Mucosa of descending colon (tissue), 3 donors: ENCODE data around the gene ACOT6. TPM values are rescaled to one million over a fixed set of nuclear protein-coding genes. Genes with fewer than 3 reads are reported as not detected.

Experiments
- ATAC-seq: fragments of 200-7000 bp; cut with Tn5 transposase; one replicate; pipeline ENCODE4 v1.9.1; 2020; ENCODE audit warnings: mild to moderate bottlenecking, moderate library complexity
- DNase-seq, 3 donors: peaks; one replicate each; pipeline ENCODE4 v3.0.0-alpha.2; 2020
- H3K36me3 ChIP-seq: fragments of 200-600 bp; one replicate; pipeline ENCODE4 v1.8.0; 2021; ENCODE audit warnings: low read depth, mild to moderate bottlenecking
- H3K4me1 ChIP-seq: fragments of 200-600 bp; one replicate; pipeline ENCODE4 v1.8.0; 2021; ENCODE audit warnings: low read depth, mild to moderate bottlenecking
- H3K4me3 ChIP-seq: fragments of 200-600 bp; one replicate; pipeline ENCODE4 v1.8.0; 2021; ENCODE audit warnings: mild to moderate bottlenecking
- H3K9me3 ChIP-seq: fragments of 200-600 bp; one replicate; pipeline ENCODE4 v1.8.0; 2021; ENCODE audit warnings: mild to moderate bottlenecking
- CTCF ChIP-seq: fragments of 200-600 bp; IDR thresholded peaks from one replicate; pipeline ENCODE4 v1.8.0; 2022; ENCODE audit warnings: antibody characterized with exemption, mild to moderate bottlenecking
- intact Hi-C, 2 donors: fragments of 100-400 bp; cut with DNase I in 1 of 2; cut with micrococcal nuclease in 1 of 2; formaldehyde crosslinking; loops; one replicate each; pipeline versions ENCODE4 v1.11.0 to v1.11.1; 2022; cut with DNase I, micrococcal nuclease
- total RNA-seq, 3 donors: library from RNA; stranded (reverse); fragmentation: NEBNext Ultra II Directional in 2 of 3; extraction: Animal tissue kit (Norgen Biotek cat#: 25700) in 2 of 3; gene quantifications; one replicate each; pipeline versions ENCODE4 v1.2.1 to v1.2.4, GENCODE V29; 2021 to 2023
- donor health status: DM: no; HTN: no; CAD: no; lungs with moderate emphysema.
- donor health status: DM: no; HTN: no; CAD: no.
- donor health status: DM: no; HTN: yes; CAD: no.

The ACOT6 gene
- total RNA-seq, 3 donors from 2014 or later, result not detected

- intact Hi-C loops, result no loop called here
- no peak for ATAC-seq
- TF ChIP-seq CTCF, result no peak
- no peak overlapping the region for H3K4me3 ChIP-seq
- no peaks in the 10 kb centered on the region for H3K36me3 ChIP-seq
- no peaks in the 10 kb centered on the region for H3K4me1 ChIP-seq
- H3K9me3 ChIP-seq, result no peaks in the 10 kb centered on the region
- DNase-seq, result no peak
Observed at GRCh38 chr14:73660511-73660910, 48.2 kb downstream of the ACOT6 start.

GRCh38 chr14:73661872-73662271 lies 49.6 kb downstream of the ACOT6 start:
- Histone ChIP-seq H3K4me1 (no peaks in the 10 kb centered on the region), H3K36me3 (no peaks in the 10 kb centered on the region), H3K4me3 (no peak overlapping the region), H3K9me3 (no peaks in the 10 kb centered on the region)
- ATAC-seq, result no peak
- TF ChIP-seq CTCF, result no peak
- DNase-seq, result no peak
- intact Hi-C loops, result no loop called here

- Histone ChIP-seq H3K4me3 (no peak overlapping the region), H3K9me3 (no peaks in the 10 kb centered on the region), H3K4me1 (no peaks in the 10 kb centered on the region), H3K36me3 (no peaks in the 10 kb centered on the region)
- ATAC-seq (peak; percentile 90), DNase-seq (no peak)
- TF ChIP-seq CTCF, result no peak
- intact Hi-C loops, result no loop called here
Observed at GRCh38 chr14:73662487-73662943, 50.2 kb downstream of the ACOT6 start.

- no peak for TF ChIP-seq CTCF
Observed at GRCh38 chr14:73663548-73664212, 51.4 kb downstream of the ACOT6 start.

GRCh38 chr14:73665130-73665529 lies 52.8 kb downstream of the ACOT6 start:
- TF ChIP-seq CTCF, result no peak
- Histone ChIP-seq H3K9me3 (no peaks in the 10 kb centered on the region), H3K4me1 (no peaks in the 10 kb centered on the region), H3K36me3 (no peaks in the 10 kb centered on the region), H3K4me3 (no peak overlapping the region)
- DNase-seq, result no peak
- ATAC-seq, result no peak
- intact Hi-C loops, result no loop called here

More at GRCh38 chr14:73663548-73664212, 51.4 kb downstream of the ACOT6 start:
- intact Hi-C loops, result no loop called here
- H3K36me3 ChIP-seq, result no peaks in the 10 kb centered on the region
- ATAC-seq, result no peak
- no peaks in the 10 kb centered on the region for H3K4me1 ChIP-seq
- H3K9me3 ChIP-seq, result no peaks in the 10 kb centered on the region
- no peak overlapping the region for H3K4me3 ChIP-seq
- DNase-seq, result no peak
